Measurements from ENCODE around the gene GRIK5. TPM values are rescaled to one million over a fixed set of nuclear protein-coding genes. Genes with fewer than 3 reads are reported as not detected.

Gene GRIK5
- total RNA-seq, 1 experiment from 2014 or later, result 0.96 TPM

GRCh38 chr19:41959056-41960053 is 110.7 kb downstream of the GRIK5 start, which contains the start of gene RABAC1:
Gene RABAC1 (minus strand): TSS chr19:41959321. CDS start chr19:41959292, 29 bp downstream.
- Histone ChIP-seq H3K9me2 (ENCODE audit: insufficient read depth) (no peaks in the 10 kb centered on the region), H2AFZ (peak within 1 kb of the TSS; percentile 90), H3K27me3 (ENCODE audit: insufficient read depth, low read depth) (no peaks in the 10 kb centered on the region), H3K4me3 (peak within 1 kb of the TSS; percentile 67), H3K4me1 (replicated peaks; ENCODE audit: insufficient read depth) (peaks cover 11% of the 10 kb centered on the region), H3F3A (ENCODE audit: insufficient read depth, low read depth) (peaks cover 5% of the 10 kb centered on the region; the same call in 1 of the 2 replicates), H4K20me1 (ENCODE audit: insufficient read depth) (no peaks in the 10 kb centered on the region; the same call in 1 of the 2 replicates), H3K79me2 (ENCODE audit: low read depth) (no peaks in the 10 kb centered on the region), H3K27ac (peak within 1 kb of the TSS; percentile 24; the same call in 1 of the 2 replicates), H3K4me2 (peak within 1 kb of the TSS; percentile 75), H3K9me3 (ENCODE audit: insufficient read depth, low read depth) (no peaks in the 10 kb centered on the region), H3K36me3 (ENCODE audit: low read depth) (no peaks in the 10 kb centered on the region)
- POLR2A ChIA-PET (ENCODE audit: unreplicated experiment), result interaction anchor here (0.8 to 1.1 kb wide), 2 partner anchors 99 to 117 kb away, joined by 3 to 8 read pairs; partner anchors contain the start of genes RPS19 and ZNF574
- CTCF ChIA-PET, result interaction anchor here (0.6 kb wide), 1 partner anchor 76 kb away, joined by 3 read pairs; no protein-coding TSS in a partner anchor
- BruUV-seq (replicated peaks), result TSS peak; percentile 58
- no peak for TF ChIP-seq EZH2 (IDR thresholded peaks at IDR 0.05; ENCODE audit: low read depth)
- 0 out of 2 replicates have a peak, but pooled peaks have one; percentile 32 for TF ChIP-seq CTCF (conservative IDR thresholded peaks at IDR 0.05)
- DNase-seq, result peak; percentile 84 to 86
- intact Hi-C loops (cut with micrococcal nuclease; ENCODE audit: unreplicated experiment), result loop anchor here (2.0 to 10.0 kb wide), 5 partner anchors 118 to 315 kb away; partner anchors contain the start of genes CEACAM6 and ZNF574

GRCh38 chr19:41958367-41959055 is 111.5 kb downstream of the GRIK5 start:
- ChIA-PET CTCF (interaction anchor here (0.6 kb wide), 1 partner anchor 83 kb away, joined by 11 read pairs; no protein-coding TSS in a partner anchor), POLR2A (ENCODE audit: unreplicated experiment) (interaction anchor here (0.6 to 1.1 kb wide), 2 partner anchors 118 to 164 kb away, joined by 3 to 8 read pairs; partner anchors contain the start of gene ZNF574)
- H3K4me1 ChIP-seq (replicated peaks; ENCODE audit: insufficient read depth), result peaks cover 11% of the 10 kb centered on the region
- no peaks in the 10 kb centered on the region; the same call in 1 of the 2 replicates for H4K20me1 ChIP-seq (ENCODE audit: insufficient read depth)
- intact Hi-C loops (cut with micrococcal nuclease; ENCODE audit: unreplicated experiment), result loop anchor here (1.0 to 10.0 kb wide), 7 partner anchors 76 to 314 kb away; partner anchors contain the start of genes CEACAM6 and ZNF574
- peak; percentile 54 to 89 for DNase-seq
- H3K27me3 ChIP-seq (ENCODE audit: insufficient read depth, low read depth), result no peaks in the 10 kb centered on the region
- peak overlapping the region; percentile 24; the same call in 1 of the 2 replicates for H3K27ac ChIP-seq
- TSS peak; percentile 46 for BruUV-seq (replicated peaks)
- no peaks in the 10 kb centered on the region for H3K36me3 ChIP-seq (ENCODE audit: low read depth)
- peaks cover 5% of the 10 kb centered on the region; the same call in 1 of the 2 replicates for H3F3A ChIP-seq (ENCODE audit: insufficient read depth, low read depth)
- no peaks in the 10 kb centered on the region for H3K9me2 ChIP-seq (ENCODE audit: insufficient read depth)
- TF ChIP-seq CTCF (conservative IDR thresholded peaks at IDR 0.05) (no peak), EZH2 (IDR thresholded peaks at IDR 0.05; ENCODE audit: low read depth) (no peak)
- peak overlapping the region; percentile 67 for H3K4me3 ChIP-seq
- H3K9me3 ChIP-seq (ENCODE audit: insufficient read depth, low read depth), result no peaks in the 10 kb centered on the region
- no peaks in the 10 kb centered on the region for H3K79me2 ChIP-seq (ENCODE audit: low read depth)
- peak overlapping the region; percentile 90 for H2AFZ ChIP-seq
- peak overlapping the region; percentile 75 for H3K4me2 ChIP-seq

Data from PC-9 (cell line).